ENCODE results near the gene PRDM11. TPM values are rescaled to one million over a fixed set of nuclear protein-coding genes. Genes with fewer than 3 reads are reported as not detected.

PRDM11 gene
- total RNA-seq, 1 donor from 2014 or later: 23.6 TPM

- ChIA-PET CTCF (no interaction called here), POLR2A (no interaction called here)
- Mint-ChIP-seq H3K4me1 (peaks cover 17% of the 10 kb centered on the region), H3K27me3 (no peaks in the 10 kb centered on the region), H3K4me3 (no peak overlapping the region), H3K27ac (no peak overlapping the region), H3K9me3 (no peaks in the 10 kb centered on the region), H3K36me3 (ENCODE audit: low read depth) (no peaks in the 10 kb centered on the region)
- intact Hi-C loops (cut with micrococcal nuclease): no loop called here
- DNase-seq (no peak), ATAC-seq (ENCODE audit: low read depth) (no peak)
- TF ChIP-seq CTCF (IDR thresholded peaks at IDR 0.05): no peak
Observed at GRCh38 chr11:45169310-45170072, 23.1 kb downstream of the PRDM11 start.

GRCh38 chr11:45170484-45170883 lies 24.0 kb downstream of the PRDM11 start:
- intact Hi-C loops (cut with micrococcal nuclease): no loop called here
- ChIA-PET CTCF (no interaction called here), POLR2A (no interaction called here)
- ATAC-seq (ENCODE audit: low read depth) (no peak), DNase-seq (no peak)
- H3K9me3 Mint-ChIP-seq: no peaks in the 10 kb centered on the region
- H3K4me1 Mint-ChIP-seq: peaks cover 17% of the 10 kb centered on the region
- TF ChIP-seq CTCF (IDR thresholded peaks at IDR 0.05): no peak
- no peaks in the 10 kb centered on the region for H3K27me3 Mint-ChIP-seq
- H3K36me3 Mint-ChIP-seq (ENCODE audit: low read depth): no peaks in the 10 kb centered on the region
- H3K4me3 Mint-ChIP-seq: no peak overlapping the region
- H3K27ac Mint-ChIP-seq: no peak overlapping the region

- intact Hi-C loops (cut with micrococcal nuclease): no loop called here
- H3K36me3 Mint-ChIP-seq (ENCODE audit: low read depth): no peaks in the 10 kb centered on the region
- H3K9me3 Mint-ChIP-seq: no peaks in the 10 kb centered on the region
- CTCF ChIA-PET: no interaction called here
- no peak for TF ChIP-seq CTCF (IDR thresholded peaks at IDR 0.05)
- no peak for DNase-seq
- no peak overlapping the region for H3K27ac Mint-ChIP-seq
- POLR2A ChIA-PET: no interaction called here
- H3K4me3 Mint-ChIP-seq: no peak overlapping the region
- H3K27me3 Mint-ChIP-seq: no peaks in the 10 kb centered on the region
- peaks cover 17% of the 10 kb centered on the region for H3K4me1 Mint-ChIP-seq
- ATAC-seq (ENCODE audit: low read depth): no peak
Observed at GRCh38 chr11:45171550-45171949, 25.1 kb downstream of the PRDM11 start.

- ATAC-seq (ENCODE audit: low read depth) (no peak), DNase-seq (no peak)
- no peaks in the 10 kb centered on the region for H3K9me3 Mint-ChIP-seq
- no peak overlapping the region for H3K27ac Mint-ChIP-seq
- peaks cover 1% of the 10 kb centered on the region for H3K27me3 Mint-ChIP-seq
- ChIA-PET CTCF (no interaction called here), POLR2A (no interaction called here)
- H3K4me3 Mint-ChIP-seq: no peak overlapping the region
- intact Hi-C loops (cut with micrococcal nuclease): no loop called here
- no peak for TF ChIP-seq CTCF (IDR thresholded peaks at IDR 0.05)
- H3K36me3 Mint-ChIP-seq (ENCODE audit: low read depth): no peaks in the 10 kb centered on the region
- H3K4me1 Mint-ChIP-seq: peaks cover 19% of the 10 kb centered on the region
Observed at GRCh38 chr11:45173064-45173463, 26.6 kb downstream of the PRDM11 start.

GRCh38 chr11:45174168-45174835 lies 27.9 kb downstream of the PRDM11 start:
- H3K27ac Mint-ChIP-seq: no peak overlapping the region
- no peak overlapping the region for H3K4me3 Mint-ChIP-seq
- CTCF ChIA-PET: no interaction called here
- H3K9me3 Mint-ChIP-seq: no peaks in the 10 kb centered on the region
- POLR2A ChIA-PET: no interaction called here
- TF ChIP-seq CTCF (IDR thresholded peaks at IDR 0.05): no peak
- intact Hi-C loops (cut with micrococcal nuclease): no loop called here
- peaks cover 30% of the 10 kb centered on the region for H3K4me1 Mint-ChIP-seq
- H3K36me3 Mint-ChIP-seq (ENCODE audit: low read depth): no peaks in the 10 kb centered on the region
- no peak for DNase-seq
- H3K27me3 Mint-ChIP-seq: peaks cover 5% of the 10 kb centered on the region
- ATAC-seq (ENCODE audit: low read depth): no peak

Measured in activated B cell treated with CpG ODN at 0.5 μM for 24 hours (primary cell).